Stimulated activated CD8-positive, alpha-beta memory T cell treated with anti-CD3 and anti-CD28 coated beads, Interleukin-12 subunit alpha, Interleukin-12 subunit beta, amount 100 ng/mL, for 24 hours (primary cell): ENCODE data around the gene L3MBTL1.

Experiments used
- DNase-seq: peaks from one replicate; pipeline ENCODE4 v3.0.0-alpha.2; 2020; ENCODE audit errors: extremely low read depth

L3MBTL1 gene

DNA sequence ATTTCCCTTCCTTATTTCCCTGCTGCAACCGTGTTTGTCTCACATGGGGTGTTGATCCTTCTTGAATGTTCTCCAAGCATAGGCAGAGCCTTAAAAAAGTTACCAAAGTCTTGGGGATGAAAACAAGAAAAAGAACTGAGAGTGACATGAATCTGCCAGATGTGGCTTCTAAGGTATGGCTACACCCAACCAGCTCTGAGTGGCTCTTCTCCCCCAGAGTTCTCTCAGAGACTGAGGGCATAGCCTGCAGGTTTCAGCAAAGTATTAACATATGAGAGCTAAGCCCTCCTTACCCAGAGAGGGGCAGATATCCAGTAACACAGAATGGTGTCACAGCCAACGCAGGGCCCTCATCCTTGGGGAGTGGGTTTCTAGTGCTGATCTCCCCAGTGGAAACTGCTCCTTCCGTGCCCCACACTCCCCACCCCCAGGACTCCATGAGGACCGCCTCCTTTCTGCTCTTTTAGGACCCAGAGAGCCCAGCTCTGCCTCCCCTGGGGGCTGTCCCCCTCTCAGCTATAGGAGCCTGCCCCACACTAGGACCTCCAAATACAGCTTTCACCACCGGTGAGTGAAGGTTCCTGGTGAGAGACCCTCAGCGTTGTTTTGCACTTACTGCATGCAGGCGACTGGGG, 28.0 kb downstream of the L3MBTL1 start:
- DNase-seq = no peak

DNA sequence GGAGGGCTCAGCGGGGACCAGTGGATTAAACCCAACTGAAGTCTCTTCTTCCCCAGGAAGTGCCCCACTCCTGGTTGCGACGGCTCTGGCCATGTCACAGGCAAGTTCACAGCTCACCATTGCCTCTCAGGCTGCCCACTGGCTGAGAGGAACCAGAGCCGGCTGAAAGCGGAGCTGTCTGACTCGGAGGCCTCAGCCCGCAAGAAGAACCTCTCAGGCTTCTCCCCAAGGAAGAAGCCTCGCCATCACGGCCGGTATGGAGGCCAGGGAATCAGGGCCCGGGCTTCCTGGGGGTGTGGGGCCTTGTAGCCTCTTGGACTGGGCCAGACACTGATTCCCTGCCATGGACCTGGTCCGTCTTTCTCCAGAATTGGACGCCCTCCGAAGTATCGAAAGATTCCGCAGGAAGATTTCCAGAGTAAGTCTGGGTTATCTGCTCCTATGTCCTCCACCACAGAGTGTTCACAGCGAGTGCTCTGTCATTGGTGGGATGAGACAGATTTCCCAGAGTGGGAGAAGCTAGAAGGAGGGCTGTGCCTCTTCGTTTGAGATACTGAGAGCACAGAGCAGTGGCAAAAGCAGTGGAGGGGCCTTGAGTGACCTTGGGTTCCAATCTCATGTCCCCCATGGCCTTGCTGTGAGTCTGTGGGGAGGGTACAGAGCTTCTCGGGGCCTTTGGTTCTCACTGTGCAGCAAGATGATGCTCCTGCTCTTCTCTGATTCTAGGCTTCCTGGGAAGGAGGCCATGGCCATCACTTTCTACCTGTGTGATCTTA, 28.7 kb downstream of the L3MBTL1 start:
- no peak for DNase-seq

DNA sequence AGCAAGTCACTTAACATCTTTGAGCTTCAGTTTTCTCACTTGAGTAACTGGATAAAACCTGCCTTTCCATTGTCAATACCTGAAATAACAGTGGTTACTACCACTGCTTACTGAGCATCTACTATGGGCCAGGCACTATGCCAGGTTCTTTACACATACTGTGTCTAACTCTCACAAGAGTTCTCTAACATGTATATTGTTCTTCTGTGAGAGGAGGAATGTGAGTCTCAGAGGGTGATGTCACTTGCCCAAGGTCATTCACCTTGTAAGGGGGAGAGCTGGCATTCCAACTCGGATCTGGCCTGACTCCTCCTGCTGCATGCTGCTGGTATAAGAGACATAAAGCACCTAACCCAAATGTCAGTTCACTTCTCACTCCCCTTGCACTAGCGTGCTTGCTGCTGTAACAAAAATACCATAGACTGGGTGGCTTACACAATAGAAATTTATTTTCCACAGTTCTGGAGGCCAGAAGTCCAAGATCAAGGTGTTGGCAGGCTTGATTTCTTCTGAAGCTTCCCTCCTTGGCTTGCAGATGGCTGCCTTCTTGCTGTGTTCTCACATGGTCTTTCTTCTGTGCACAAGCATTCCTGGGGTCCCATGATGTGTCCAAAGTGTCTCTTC, 29.4 kb downstream of the L3MBTL1 start:
- no peak for DNase-seq

DNA sequence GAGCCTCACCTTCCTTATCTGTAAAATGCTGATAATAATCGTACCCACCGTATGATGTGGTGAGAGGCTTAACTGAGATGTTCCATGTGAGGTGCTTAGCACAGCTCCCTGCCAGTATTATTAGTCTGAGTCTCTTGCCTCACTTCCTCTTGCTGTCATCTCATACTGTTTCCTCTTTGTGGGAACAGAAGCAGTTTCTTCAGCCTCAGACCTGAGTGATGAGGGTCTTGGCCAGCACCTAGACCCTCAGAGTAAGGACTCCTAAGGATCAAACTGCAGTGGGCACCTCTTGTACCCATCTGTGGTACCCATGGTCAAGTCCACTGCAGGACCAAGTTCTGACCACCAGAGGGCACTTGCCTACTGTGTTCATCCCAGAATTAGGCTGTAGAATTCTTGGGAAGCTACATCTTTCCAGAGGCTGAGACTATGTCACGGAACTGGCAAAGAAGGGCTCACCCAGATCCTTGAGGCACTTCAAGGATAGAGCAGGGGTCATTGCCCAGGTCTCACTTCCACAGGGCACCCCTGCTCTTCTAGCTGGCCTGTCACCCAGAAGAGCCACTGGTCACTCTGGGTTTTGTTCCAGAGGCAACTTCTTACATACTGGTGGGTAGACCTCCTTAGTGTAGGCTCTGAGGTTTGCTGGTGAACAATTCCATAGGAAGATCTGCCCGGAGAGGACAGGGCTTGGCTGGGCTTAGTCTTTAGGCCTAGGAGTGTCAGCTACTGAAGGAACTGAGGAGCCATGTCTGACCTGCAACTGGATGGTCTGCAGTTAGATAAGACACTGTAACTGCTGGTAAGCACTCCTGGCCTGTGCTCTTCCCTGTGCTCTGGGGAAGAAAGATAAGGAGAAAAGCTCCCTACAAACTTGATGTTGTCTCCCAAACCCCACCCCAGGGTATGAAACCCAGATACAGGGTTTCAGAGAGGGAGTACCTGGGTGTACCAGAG, 30.7 kb downstream of the L3MBTL1 start:
- no peak for DNase-seq

DNA sequence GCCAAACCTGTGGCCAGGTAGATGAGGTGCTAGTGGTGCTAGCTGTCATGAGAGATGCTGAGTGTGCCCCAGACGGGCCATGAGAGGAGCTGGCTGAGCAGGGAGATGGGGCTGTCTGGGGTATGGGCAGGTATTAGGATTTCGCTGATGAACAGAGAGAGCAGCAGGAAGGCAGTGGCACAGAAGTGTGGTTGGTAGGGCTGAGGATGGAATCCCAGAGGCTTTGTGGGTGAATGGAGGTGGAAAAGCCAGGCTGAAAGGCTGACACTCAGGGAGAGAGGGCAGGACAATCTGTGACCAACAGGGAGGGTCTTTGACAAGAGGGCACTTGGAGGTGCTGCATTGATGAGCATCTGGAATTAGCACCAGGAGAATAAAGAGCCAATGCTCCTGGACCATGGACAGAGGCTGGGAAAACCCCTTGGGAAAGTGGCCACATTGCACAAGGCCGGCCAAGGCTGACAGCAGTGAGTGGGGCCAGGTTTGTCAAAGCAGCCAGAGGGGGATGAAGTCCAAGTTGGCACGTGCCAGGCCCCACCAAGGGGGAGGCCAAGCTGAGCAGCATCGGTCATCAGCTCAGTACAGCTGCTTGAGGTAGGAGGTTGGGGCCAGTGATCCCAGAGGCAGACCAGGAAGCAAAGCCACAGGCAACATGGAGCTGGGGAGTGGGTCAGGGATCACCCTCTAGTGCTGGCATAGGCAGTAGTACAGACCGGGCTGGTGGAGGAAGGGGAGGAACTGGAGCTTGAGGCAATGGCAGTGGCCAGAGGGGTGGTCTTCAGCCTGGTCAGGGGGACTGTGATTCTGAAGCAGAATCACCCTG, 31.6 kb downstream of the L3MBTL1 start:
- DNase-seq = no peak

DNA sequence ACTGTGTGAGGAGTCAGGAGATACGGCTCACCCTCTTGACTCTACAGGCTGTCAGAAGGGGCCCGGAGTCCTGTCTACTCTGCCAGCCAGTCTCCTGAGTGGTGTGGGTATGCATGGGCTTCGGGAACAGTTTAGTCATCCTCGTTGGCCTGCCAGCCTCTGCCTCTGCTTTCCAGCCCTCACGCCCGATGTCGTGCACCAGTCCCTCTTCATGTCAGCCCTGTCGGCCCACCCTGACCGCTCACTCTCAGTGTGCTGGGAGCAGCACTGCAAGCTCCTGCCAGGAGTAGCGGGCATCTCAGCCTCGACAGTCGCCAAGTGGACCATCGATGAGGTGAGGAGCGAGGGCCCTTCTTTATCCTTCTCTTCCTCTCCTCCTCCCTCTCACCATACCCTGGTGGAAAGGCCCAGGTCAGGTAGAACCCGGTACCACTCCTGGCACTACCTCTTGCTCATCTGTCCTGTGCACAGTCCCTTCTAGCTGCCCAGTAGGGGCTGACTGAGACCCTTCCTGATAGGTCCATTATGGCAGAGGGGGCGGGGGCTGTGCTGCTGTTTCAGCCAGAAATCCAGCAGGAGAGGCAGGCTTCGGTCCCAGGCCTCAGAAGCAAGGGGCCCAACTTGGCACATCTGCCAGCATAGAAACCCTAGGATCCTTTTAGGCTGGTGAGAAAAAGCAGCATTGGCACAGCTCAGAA, 32.6 kb downstream of the L3MBTL1 start:
- DNase-seq = no peak

DNA sequence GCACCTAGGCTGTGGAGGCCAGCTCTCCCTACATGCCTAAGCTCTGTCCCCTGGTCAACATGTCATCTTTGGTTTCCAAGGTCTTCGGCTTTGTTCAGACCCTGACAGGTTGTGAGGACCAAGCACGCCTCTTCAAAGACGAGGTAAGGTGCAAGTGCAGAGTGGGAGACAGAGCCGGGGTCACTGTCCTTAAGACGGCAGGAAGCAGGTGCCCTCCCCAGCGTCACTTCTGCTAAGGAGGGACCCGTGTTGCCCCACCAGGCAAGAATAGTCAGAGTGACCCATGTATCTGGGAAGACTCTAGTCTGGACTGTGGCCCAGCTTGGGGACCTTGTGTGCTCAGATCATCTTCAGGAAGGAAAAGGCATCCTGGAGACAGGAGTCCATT, 33.2 kb downstream of the L3MBTL1 start:
- DNase-seq = no peak

DNA sequence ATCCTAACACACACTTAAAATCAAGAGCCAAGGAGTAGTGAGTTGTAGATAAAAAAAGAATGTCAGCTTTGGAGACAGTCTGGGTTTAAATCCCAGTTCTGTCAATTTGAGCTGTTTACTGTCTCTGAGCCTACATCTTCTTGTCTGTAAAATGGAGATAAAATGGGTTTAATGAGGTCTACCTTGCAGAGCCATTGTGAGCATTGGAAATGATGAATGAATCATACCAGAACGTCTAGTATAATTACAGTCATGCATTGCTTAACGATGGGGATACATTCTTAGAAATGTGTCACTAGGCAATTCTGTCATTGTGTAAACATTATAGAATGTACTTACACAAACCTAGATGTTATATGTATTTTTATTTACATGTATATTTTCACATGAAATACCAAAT, 33.7 kb downstream of the L3MBTL1 start:
- DNase-seq = no peak

DNA sequence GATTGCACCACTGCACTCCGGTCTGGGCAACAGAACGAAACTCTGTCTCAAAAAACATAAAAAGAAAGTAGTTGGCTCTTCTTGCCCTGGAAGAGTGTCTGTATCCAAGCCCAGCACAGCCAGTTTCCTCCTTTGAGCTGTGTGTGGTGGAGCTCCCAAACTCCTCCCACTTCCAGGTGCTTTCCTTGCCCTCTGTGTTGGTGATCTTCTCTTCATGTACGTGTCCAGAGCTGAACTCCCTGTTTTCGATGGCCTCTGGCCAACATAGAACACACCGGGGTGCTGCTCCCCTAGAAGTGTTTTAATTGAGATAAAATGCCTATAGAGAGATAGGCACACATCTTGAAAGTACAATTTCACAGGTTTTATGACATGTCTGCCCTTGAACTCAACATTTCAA, 34.7 kb downstream of the L3MBTL1 start:
- no peak for DNase-seq

DNA sequence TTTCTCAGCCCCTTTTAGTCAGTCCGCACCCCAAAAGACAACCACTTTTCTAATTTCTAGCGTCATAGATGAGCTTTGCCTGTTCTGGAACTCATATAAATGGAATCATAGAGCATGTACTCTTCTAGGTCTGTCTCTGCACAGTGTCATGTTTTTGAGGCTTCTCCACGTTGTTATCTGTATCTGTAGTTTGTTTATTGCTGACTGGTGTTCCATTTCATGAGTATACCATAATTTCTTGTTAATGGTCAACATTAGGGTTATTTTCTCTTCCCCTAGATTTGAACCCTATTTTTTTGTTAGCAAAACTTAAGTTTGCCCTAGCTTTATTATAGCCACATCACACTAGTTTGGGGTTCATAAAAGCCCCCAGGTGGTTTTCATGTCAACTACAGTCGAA, 35.2 kb downstream of the L3MBTL1 start:
- no peak for DNase-seq

DNA sequence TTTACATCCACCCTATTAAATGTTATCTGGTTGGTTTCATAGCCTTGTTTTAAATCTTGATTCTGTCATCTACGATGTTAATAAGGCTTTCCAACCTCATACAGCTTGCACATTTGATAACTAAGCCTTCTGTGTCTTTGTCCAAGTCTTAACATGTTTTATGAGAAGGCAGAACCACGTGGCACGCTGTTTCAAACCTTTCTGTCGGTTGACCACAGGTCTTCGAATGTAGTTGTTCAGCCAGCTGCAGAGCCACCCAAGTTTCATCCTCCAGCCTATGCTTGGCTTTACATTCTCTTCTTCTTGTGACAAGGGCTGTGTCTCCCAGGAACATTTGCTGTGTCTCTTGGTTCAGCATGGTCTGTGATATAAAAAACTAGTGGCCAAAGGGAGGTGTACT, 35.6 kb downstream of the L3MBTL1 start:
- no peak for DNase-seq

DNA sequence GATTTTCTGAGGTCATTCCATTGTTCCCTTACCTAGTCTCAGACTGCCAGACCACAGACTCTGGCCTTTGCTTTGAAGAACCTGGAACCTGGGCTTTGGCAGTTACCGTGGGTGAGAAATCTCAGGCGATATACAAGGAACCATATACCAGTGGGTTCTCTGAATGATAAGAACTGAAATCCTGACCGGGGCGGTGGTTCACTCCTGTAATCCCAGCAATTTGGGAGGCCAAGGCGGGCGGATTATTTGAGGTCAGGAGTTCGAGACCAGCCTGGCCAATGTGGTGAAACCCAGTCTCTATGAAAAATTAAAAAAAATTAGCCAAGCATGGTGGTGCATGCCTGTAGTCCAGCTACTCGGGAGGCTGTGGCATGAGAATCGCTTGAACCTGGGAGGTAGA, 37.0 kb downstream of the L3MBTL1 start:
- no peak for DNase-seq

DNA sequence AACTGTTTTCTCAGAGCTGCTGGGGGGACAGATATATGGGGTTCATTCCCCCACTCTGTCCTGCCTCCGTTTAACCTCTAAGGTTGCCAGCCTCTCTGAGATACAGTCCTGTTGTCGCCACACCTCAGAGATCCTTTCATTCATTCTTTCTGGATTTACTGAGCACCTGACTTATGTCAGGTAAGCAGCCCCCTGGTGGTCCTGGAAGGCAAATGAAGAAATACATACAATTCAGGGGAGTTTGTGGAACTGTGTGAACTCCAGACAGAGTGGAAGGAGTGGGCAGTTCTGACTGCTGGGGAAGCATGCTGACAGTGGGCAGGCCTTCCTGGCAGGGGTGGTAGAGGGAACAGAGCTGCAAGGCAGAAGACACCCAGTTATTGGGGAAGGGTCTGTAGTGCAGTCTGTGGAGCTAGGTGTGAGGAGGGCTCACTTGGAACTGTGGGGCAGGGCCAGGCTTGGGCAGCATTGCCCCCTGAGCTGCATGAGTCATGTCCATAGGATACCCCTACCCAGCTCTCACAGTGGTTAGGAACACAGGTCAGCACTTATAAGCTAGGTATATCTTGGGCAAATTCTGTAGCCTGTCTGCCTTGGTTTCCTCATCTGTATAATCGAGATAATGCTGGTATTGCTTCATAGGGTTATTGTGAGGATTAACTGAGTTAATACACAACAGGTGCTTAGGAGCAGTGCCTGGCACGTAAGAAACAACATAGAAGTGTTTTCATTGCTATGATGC, 38.5 kb downstream of the L3MBTL1 start:
- no peak for DNase-seq

DNA sequence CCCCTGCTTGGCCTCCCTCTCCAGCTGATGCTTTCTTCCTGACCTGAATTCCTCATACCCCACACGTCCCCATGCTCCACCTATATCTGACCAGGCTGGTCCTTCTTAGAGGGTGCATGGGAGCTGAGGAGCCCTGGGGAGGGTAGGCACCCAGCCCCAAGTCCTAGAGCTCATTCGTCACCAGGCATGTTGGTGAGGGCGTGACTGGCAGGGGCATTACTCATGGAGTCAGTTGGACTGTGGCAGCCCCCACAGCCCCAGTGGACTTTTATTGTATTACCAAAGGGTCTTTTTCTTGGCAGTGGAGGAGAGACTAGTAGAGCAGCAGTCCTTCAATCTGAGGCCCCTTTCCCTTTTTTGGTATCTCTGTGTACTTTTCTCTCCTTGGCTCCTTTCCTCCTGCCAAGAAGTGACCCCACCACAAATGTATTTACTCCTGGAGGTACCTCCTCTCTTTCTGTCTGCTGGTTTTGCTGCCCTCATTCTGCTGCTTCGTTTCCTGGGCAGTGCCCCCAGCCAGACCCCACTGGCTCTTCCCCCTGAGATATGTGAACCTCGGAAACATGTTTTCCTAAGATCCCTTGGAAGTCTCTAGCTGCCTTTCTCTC, 40.9 kb downstream of the L3MBTL1 start:
- no peak for DNase-seq

DNA sequence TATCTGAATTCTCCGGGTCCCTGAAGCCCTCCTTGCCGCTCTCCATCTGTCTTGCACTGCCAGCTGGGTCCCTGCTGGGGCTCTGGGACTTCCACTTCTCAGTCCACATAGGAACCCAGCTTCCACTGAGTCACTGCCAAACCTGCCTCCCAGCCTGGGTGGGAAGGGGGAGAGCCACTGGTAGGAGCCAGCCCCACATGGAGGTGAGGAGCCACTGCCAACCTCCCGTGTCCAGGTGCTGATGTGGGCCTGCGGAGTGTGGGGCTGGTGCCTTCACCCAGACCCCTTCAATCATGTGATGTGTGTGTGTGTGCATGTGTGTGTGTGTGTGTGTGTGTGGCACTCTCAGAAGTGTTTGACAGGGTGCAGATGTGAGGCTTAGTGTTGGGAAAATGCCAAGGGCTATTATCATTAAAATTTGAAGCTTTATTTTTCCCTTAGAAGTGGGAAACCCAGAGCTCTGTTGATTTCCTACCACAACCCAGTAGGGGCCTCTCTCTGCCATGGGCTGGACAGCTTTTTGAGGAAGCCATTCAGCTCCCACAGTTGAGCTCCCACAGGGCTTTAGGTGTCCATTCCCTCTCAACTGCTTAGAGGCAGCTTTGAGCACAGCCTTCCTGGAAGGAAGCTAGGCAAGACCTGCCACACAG, 42.0 kb downstream of the L3MBTL1 start:
- no peak for DNase-seq

DNA sequence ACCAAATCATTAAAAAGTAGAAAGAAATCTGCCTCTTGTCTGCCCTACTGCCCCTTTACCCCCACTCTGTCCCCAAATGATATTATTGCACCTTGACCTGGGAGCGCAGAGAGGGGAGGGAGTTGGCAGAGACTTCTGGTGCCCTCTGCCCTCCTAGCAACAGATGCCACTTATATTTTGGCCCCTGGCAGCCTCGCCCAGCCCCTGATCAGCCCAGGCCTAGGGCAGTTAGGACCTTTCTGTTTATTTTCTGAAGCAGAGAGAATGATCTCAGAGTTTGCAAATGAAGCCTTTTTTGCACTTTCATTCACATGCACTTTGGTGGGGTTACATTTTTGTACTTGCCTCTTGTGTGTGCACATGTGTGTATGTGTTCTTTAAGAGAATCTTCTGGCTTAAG, 43.0 kb downstream of the L3MBTL1 start:
- no peak for DNase-seq

DNA sequence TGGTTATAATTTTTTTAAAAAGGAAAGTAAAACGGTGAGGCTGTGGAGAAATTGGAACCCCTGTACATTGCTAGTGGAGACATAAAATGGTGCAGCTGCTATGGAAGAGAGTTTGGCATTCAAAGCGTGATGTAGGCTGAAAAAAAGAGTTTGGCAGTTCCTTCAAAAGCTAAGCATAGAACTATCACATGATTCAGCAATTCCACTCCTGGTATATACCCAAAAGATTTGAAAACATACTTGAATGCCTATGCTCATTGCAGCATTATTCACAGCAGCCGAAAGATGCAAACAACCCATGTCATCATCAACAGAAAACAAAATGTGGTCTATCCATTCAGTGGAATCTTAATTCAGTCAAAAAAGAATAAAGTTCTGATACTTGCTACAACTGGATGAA, 46.9 kb downstream of the L3MBTL1 start:
- DNase-seq = no peak

DNA sequence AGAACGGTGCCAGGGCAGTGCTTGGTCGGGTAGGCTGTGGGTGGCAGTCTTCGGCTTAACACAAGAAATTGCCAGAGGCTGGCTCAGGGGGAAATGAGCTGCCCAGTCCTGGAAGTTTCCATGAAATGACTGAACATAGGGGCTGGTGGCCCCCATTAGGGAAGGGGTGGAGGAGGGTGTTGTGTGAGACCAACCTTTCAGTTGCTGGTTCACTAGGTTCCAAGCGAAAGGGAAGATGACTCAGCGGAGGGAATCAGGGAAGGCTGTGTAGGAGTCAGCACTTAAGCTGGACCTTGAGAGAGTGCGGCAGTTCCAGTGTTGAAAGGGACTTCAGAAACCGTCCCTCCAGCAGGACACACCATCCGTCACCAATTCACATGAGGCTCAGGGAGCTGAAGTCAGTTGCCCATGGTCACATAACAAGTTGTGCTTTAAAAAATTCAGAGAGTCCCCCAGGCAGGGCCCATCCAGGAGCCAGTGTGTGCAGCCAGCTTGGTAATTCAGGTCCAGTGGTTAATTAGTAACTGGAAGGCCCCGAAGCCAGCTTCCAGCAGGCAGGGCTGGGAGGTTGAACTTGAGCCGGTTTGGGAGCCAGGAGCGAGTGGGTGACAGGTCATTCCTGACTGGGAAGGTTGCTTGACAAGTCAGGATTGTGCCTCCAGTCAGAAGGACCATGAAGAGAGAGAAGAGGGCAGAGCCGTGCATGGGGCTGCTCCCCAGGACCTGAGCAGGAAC, 51.1 kb downstream of the L3MBTL1 start, which contains the start of gene SGK2:
Gene SGK2 (plus strand): TSS at position 616 of the 735 bp plus-strand sequence. CDS start 7,469 bp downstream, outside the sequence.
- no peak for DNase-seq
